HT1080 (cell line): ENCODE data around the gene GAL3ST2. TPM values are rescaled to one million over a fixed set of nuclear protein-coding genes. Genes with fewer than 3 reads are reported as not detected.
"Not testable (repeated sequence)": the region's sequence is repeated elsewhere in the genome, so short reads cannot be mapped to it uniquely, and the experiment has no call there.

Source experiments
- DNase-seq: peaks from one replicate; pipeline ENCODE4 v3.0.0-alpha.2; 2015; ENCODE audit warnings: low read depth
- total RNA-seq: library from RNA; depleted of rRNA; stranded (reverse); fragments of >200 nt; shearing (Covaris generic); gene quantifications from 2 replicates; pipeline ENCODE4 v1.2.3, GENCODE V29; 2014

Gene GAL3ST2
- total RNA-seq, 1 experiment from 2014 or later: not detected

- DNase-seq: no peak
These were observed 9.0 kb upstream of the GAL3ST2 start for GRCh38 chr2:241767464-241768250.

GRCh38 chr2:241768251-241768711 lies 8.3 kb upstream of the GAL3ST2 start:
- DNase-seq: no peak

- no peak for DNase-seq
These were observed 7.8 kb upstream of the GAL3ST2 start for GRCh38 chr2:241768850-241769249.

- no peak for DNase-seq
These were observed 6.8 kb upstream of the GAL3ST2 start for GRCh38 chr2:241769819-241770184.

GRCh38 chr2:241770185-241770935 lies 6.3 kb upstream of the GAL3ST2 start:
- DNase-seq: no peak

- DNase-seq: no peak
These were observed 5.7 kb upstream of the GAL3ST2 start for GRCh38 chr2:241770936-241771285.

GRCh38 chr2:241771286-241772062 lies 5.1 kb upstream of the GAL3ST2 start:
- DNase-seq: no peak

- no peak for DNase-seq
These were observed 4.5 kb upstream of the GAL3ST2 start for GRCh38 chr2:241772063-241772499.

- no peak for DNase-seq
These were observed 2.9 kb upstream of the GAL3ST2 start for GRCh38 chr2:241773511-241774418.

GRCh38 chr2:241774419-241775222 lies 2.0 kb upstream of the GAL3ST2 start:
- DNase-seq: peak; percentile 49

GRCh38 chr2:241775223-241776177 lies 1.1 kb upstream of the GAL3ST2 start:
- no peak for DNase-seq

GRCh38 chr2:241777170-241777685 lies 606 bp downstream of the GAL3ST2 start:
- DNase-seq: no peak

- no peak for DNase-seq
These were observed 1.3 kb downstream of the GAL3ST2 start for GRCh38 chr2:241777686-241778627.

GRCh38 chr2:241780939-241781569 lies 4.4 kb downstream of the GAL3ST2 start:
- no peak for DNase-seq

- DNase-seq: not testable (repeated sequence)
These were observed 5.4 kb downstream of the GAL3ST2 start for GRCh38 chr2:241782053-241782452.

GRCh38 chr2:241788135-241788534 lies 11.5 kb downstream of the GAL3ST2 start:
- DNase-seq: no peak

GRCh38 chr2:241788572-241788971 lies 11.9 kb downstream of the GAL3ST2 start:
- peak; percentile 64 for DNase-seq
